ENCODE measurements around the gene SIX2. TPM values are rescaled to one million over a fixed set of nuclear protein-coding genes. Genes with fewer than 3 reads are reported as not detected.

The SIX2 gene
- polyA plus RNA-seq, 1 experiment = 0.36 TPM

Other genes starting within 250 kb of the SIX2 start
- gene SIX3, start 67.8 kb downstream of the SIX2 start, polyA plus RNA-seq (2011; rRNA removed) = not detected in 2 replicates